ENCODE measurements around the gene WDR46. TPM values are rescaled to one million over a fixed set of nuclear protein-coding genes. Genes with fewer than 3 reads are reported as not detected.

The WDR46 gene
- total RNA-seq, 1 experiment from 2014 or later, result 99.2 TPM

GRCh38 chr6:33248932-33249731 is 39.9 kb downstream of the WDR46 start:
- Histone ChIP-seq H3K79me1 (ENCODE audit: insufficient read depth, low read depth, low read length, poor library complexity, severe bottlenecking) (no peaks in the 10 kb centered on the region), H3K27ac (ENCODE audit: insufficient read length, low read depth, low read length) (no peak overlapping the region), H4K91ac (ENCODE audit: insufficient read length, low read depth, low read length) (no peak overlapping the region), H3T11ph (ENCODE audit: low read length) (no peak overlapping the region), H4K20me1 (ENCODE audit: control insufficient read depth, insufficient read depth, insufficient read length) (no peaks in the 10 kb centered on the region), H2BK120ac (ENCODE audit: low read depth, low read length, poor library complexity, severe bottlenecking) (no peak overlapping the region), H3K23me2 (ENCODE audit: insufficient read length, low read depth, low read length, poor library complexity, severe bottlenecking) (peaks cover 17% of the 10 kb centered on the region), H3K4me1 (ENCODE audit: insufficient read depth, low read length) (no peaks in the 10 kb centered on the region; the same call in 1 of the 2 replicates), H2BK20ac (ENCODE audit: low read depth, low read length, poor library complexity, severe bottlenecking) (no peak overlapping the region), H2AFZ (ENCODE audit: low read length) (no peak overlapping the region), H2BK12ac (ENCODE audit: insufficient read length, low read depth, low read length) (no peak overlapping the region), H3K4ac (ENCODE audit: low read depth, low read length) (no peak overlapping the region), H3K56ac (ENCODE audit: insufficient read length, low read depth, low read length) (no peak overlapping the region), H4K5ac (ENCODE audit: insufficient read length, low read depth, low read length) (no peak overlapping the region), H2BK15ac (ENCODE audit: low read depth, low read length) (no peak overlapping the region), H2AK5ac (ENCODE audit: insufficient read length, low read length) (no peak overlapping the region), H3K27me3 (ENCODE audit: insufficient read depth, low read length) (no peaks in the 10 kb centered on the region; the same call in 1 of the 2 replicates), H3K79me2 (ENCODE audit: insufficient read depth, low read length) (no peaks in the 10 kb centered on the region), H3K9ac (ENCODE audit: extremely low read depth, insufficient read length, low read length) (peak overlapping the region; percentile 58), H3K18ac (ENCODE audit: insufficient read length, low read depth, low read length) (peak overlapping the region; percentile 66), H4K8ac (replicated peaks; ENCODE audit: insufficient read length, low read depth, low read length) (no peak overlapping the region), H3K4me2 (ENCODE audit: insufficient read depth, insufficient read length, low read length) (peak overlapping the region; percentile 77), H2BK5ac (ENCODE audit: insufficient read length, low read length) (no peak overlapping the region), H3K14ac (ENCODE audit: insufficient read depth, low read length) (peak overlapping the region; percentile 41), H3K9me3 (ENCODE audit: control insufficient read depth, low read depth, low read length) (no peaks in the 10 kb centered on the region), H3K23ac (ENCODE audit: insufficient read length, low read depth, low read length) (no peak overlapping the region)
- TF ChIP-seq CTCF (conservative IDR thresholded peaks at IDR 0.05), result no peak
- Mint-ChIP-seq H3K4me1 (peaks cover 20 to 22% of the 10 kb centered on the region in 2 experiments), H3K4me3 (peak overlapping the region; percentile 74 to 83), H3K27ac (peak overlapping the region in 2 of 3 experiments; percentile 57 to 76; a peak in 3 of 7 replicates), H3K9me3 (no peaks in the 10 kb centered on the region; a peak in 1 of 5 replicates), H3K36me3 (ENCODE audit: insufficient read depth in 1 of 3, low read depth in 3 of 3) (peaks cover 8 to 24% (median 20%) of the 10 kb centered on the region in 3 experiments; a peak in 6 of 7 replicates), H3K27me3 (ENCODE audit: low read depth) (peaks cover 37% of the 10 kb centered on the region)
- no CpG with 5 or more reads among the region's 58 CpGs for WGBS (ENCODE audit: extremely low coverage, insufficient read length, low lambda C conversion rate)
- DNase-seq, result peak; percentile 99

Measured in H9 (cell line).